ENCODE data around the gene SLC22A12.

GRCh38 chr11:64613648-64614047, 22.6 kb downstream of the SLC22A12 start:
- TF ChIP-seq EZH2 (IDR thresholded peaks at IDR 0.05; ENCODE audit: borderline replicate concordance, low read depth, low read length, severe bottlenecking) (no peak), POLR2AphosphoS5 (IDR thresholded peaks at IDR 0.05; ENCODE audit: insufficient read depth, low read depth, low read length) (no peak), POLR2A (IDR thresholded peaks at IDR 0.05; ENCODE audit: low read depth, low read length) (no peak), CTCF (IDR thresholded peaks at IDR 0.05; ENCODE audit: extremely low read depth in 1 of 2, insufficient read depth in 1 of 2, low read depth in 1 of 2, low read length in 2 of 2) (no peak), MAX (IDR thresholded peaks at IDR 0.05; ENCODE audit: insufficient read depth, insufficient read length) (no peak), MYC (IDR thresholded peaks at IDR 0.05; ENCODE audit: low read depth, low read length) (no peak), FOS (IDR thresholded peaks at IDR 0.05; ENCODE audit: borderline replicate concordance, insufficient read depth, low read length) (no peak), GATA2 (IDR thresholded peaks at IDR 0.05; ENCODE audit: insufficient read depth, insufficient read length, low read depth, low read length) (no peak), JUN (IDR thresholded peaks at IDR 0.05; ENCODE audit: borderline replicate concordance, insufficient read depth, insufficient read length, low read depth) (no peak)
